ENCODE results near the gene C9.
"Not testable (repeated sequence)": the region's sequence is repeated elsewhere in the genome, so short reads cannot be mapped to it uniquely, and the experiment has no call there.

C9 gene

DNA sequence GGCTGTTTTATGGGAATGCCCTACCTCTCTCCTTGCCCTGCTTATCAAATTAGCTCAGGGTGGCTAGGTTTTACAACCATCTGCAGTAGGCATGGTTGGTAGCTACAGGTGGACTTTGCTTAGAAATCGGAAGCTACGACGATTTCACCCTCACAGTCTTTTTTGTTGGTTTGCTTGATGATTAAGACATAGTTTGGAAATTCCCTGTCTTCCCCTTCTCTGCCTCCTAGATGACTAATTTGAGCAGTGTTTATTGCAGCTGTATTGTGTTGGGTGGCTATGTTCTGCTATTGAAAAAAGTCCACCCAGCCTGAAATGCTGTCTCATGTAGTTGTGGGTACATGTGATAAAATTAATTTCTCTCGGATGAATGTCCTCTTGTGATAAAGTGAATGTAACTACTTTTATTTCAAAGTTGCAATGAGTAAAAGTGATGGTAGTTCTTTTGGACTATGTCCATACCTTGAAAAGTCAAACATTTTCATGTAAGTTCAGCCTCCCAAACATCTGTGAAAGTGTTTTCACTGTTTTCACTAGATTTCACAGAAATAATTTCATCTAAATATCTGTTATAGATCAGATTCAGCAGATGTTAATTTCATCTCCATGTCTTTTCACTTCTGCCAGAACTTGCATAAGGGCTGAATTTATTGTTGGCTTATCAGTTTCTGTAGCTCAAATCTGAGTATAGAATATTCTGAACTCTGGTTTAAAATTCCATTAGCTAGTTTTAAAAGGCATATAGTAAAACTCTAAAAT, 107.6 kb downstream of the C9 start:
- no peak for DNase-seq

GRCh38 chr5:39255406-39255805, 108.9 kb downstream of the C9 start:
- DNase-seq = no peak

DNA sequence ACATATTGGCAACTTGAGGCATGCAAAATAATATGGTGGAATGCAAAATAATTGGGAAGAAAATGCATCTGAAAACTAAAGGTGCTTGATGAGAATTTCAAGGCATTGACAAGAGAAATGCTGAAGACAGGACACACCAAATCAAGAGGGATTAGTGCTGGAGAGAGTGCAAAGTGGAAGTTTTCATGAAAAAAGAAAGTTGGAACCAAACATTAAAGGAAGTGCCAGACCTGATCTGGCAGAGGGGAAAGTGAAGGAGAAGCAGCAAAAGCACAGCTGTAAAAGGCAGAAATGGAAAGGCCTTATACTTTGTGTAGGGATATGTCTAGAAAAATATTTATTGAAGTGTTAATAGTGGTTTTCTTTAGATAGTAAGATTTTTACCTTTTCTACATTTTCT, 109.6 kb downstream of the C9 start:
- no peak for DNase-seq

DNA sequence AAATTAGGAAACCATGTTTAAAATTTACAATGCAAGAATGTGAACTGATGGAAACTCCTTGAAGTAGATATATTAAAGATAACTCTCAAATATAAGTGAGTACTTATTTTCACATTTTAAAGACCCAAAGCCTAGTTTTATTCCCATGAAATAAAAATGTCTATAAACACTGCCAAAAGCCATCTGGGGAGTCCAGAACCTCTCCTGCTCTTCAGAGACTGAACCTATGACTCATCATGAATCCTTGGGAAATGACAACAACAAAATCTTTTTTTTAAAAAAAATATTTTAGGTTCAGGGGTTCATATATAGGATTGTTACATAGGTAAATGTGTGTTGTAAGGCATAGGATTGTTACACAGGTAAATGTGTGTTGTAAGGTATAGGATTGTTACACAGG, 111.1 kb downstream of the C9 start:
- no peak for DNase-seq

DNA sequence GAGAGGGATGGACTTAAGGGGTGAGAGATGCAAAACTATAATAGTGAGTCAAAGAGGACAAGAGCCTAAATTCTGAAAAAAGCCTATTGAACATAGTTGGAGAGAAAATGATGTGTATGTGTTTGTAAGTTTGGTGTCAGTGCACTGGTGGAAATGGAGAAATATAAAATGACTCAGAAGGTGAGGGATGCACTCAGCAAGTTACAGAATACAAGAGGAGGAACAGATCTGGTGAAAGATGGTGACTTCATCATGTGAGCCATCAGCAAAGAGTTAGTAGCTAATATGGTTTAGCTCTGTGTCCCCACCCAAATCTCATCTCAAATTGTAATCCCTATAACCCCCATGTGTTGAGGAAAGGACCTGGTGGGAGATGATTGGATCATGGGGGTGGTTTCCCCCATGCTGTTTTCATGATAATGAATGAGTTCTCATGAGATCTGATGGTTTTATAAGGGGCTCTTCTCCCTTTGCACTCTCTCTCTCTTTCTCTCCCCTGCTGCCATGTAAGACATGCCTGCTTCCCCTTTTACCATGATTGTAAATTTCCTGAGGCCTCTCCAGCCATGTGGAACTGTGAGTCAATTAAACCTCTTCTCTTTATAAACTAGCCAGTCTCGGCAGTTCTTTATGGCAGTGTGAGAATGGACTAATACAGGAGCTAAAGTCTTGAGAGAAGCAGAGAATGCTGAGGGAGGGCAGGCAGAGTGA, 114.6 kb downstream of the C9 start:
- DNase-seq = no peak

DNA sequence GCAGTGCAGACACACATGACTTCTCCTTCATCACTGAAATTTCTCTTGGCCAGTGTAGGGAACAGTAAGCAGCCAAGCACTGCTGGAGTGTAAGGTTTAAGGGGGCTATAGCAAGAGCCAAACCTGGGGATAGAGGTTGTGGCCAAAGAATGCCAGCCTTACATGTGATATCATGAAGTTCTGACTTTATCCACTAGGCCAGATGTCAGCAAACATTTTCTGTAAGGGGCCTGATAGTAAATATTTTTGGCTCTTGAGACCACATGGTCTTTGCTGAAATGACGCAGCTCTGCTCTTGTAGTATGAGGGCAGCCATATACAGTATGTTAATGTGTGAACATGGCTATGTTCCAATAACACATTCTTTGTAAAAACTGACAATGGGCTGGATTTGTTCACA, 115.2 kb downstream of the C9 start:
- DNase-seq = no peak

GRCh38 chr5:39240750-39241149, 123.5 kb downstream of the C9 start:
- no peak for DNase-seq

DNA sequence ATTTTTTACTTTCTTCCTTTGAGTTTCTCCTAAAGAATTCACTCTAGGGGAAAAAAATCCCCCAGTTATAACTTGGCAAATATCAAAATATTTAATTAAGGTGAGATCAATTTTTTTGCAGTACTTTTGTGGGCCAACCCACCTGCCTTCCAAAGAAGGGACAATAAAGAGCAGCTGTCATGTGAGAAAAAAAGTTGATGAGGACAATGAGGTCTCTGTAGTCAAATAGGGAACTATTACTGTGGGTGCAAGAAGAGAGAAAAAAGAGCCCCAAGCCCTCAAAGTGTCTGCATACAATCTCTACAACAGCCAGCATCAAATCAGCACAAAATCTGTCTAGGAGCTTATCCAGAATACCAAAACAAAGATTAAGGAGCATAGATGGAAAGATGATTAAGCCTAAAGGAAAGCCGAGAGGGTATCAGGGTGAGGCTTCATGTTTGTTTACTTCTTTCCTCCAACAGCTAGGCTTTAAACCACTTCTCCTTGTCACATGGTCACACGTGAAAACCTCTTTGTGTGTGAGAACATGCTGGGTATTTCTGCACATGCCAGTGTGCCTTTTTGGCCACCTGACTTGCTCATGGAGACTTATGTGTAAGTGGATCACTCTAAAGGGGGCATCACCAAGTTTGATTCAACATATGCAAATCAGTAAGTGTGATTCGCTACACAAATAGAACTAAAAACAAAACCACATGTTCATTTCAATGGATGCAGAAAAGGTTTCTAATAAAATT, 125.8 kb downstream of the C9 start:
- DNase-seq = no peak

DNA sequence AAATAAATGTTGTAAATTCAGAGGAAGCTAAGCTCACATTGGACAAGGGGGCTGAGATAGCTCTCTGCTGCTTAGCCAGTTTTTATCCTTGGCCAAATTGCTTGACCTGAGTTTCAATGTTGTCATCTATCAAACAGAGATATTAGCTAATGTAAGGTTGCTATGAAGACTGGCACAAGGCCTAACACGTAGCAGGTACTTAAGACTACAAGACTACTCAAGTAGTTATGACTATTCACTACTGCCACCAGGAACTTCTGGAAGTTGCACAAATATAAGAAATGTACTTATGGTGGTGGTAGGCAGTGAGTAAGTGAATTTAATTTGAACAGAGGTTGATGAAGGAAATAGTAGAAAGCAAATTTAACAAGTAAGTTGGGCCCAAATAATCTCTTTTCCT, 127.6 kb downstream of the C9 start:
- no peak for DNase-seq

DNA sequence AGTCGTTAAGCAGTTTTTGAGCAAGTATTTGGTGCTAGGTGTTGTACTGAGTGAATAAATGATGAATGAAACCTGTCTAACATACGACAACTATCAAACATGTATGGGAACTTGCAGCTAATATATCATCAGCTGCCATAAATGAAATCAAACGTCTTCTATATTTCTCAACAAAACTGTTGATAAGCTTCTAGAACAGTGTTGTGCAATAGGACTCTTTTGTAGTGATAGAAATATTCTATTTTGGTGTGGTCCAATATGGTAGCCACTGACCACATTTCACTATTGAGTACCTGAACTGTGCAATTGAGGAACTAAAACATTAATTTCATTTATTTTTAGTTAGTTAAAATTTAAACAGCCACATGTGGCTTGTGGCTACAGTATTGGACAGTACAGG, 128.6 kb downstream of the C9 start:
- DNase-seq = no peak

- DNase-seq = not testable (repeated sequence)
Measured at GRCh38 chr5:39234494-39234893, 129.8 kb downstream of the C9 start.

Measured in activated CD8-positive, alpha-beta memory T cell treated with anti-CD3 and anti-CD28 coated beads, Interleukin-2, amount 50 U/mL, for 48 hours (primary cell).